ENCODE measurements around the gene MUC2.

DNA sequence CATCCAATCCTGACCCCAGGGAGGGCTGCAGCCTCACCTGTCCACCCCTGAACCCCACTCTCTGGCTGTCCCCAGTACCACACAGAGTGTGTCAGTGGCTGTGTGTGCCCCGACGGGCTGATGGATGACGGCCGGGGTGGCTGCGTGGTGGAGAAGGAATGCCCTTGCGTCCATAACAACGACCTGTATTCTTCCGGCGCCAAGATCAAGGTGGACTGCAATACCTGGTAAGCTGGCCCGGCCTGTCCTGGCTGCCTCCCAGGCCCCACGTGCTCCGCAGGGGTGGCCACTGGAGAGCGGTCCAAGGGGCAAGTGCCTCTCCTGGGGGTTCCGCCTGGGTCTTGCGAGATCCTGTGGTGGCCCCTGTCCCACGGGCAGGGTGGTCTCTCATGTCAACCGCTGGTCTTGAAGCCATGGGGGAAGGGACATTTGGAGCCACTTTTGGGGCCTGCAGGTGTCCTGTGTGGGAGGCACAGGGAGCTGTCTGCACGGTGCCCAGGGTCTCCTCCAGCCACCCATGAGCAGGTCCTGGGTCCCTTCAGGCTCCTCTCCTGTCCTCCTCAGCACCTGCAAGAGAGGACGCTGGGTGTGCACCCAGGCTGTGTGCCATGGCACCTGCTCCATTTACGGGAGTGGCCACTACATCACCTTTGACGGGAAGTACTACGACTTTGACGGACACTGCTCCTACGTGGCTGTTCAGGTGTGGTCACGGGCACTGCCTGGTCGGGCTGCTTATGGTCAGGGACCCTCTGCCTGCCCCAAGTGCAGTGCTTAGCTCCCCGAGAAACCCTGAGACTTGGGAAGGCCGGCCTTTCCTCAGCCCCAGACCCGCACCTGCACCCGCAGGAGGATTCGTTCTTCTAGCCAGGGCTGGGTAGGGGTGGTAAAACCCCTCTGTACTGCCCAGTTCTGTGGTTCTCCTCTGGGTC lies 11.8 kb downstream of the MUC2 start:
- TF ChIP-seq EZH2 (IDR thresholded peaks at IDR 0.05), result no peak
- no peak for TF ChIP-seq POLR2AphosphoS5 (IDR thresholded peaks at IDR 0.05; ENCODE audit: borderline replicate concordance, low read depth, low read length)

All from SK-N-MC (cell line).